HG03442 (cell line): ENCODE measurements around the gene SEMA3F.

Source experiments
- ATAC-seq: cut with Tn5 transposase; IDR thresholded peaks from one replicate; pipeline ENCODE4 v1.9.1; 2021; ENCODE audit warnings: mild to moderate bottlenecking, moderate library complexity; ENCODE audit not compliant: unreplicated experiment

The SEMA3F gene

GRCh38 chr3:50155491-50155878, 361 bp downstream of the SEMA3F start:
- no peak for ATAC-seq

GRCh38 chr3:50155891-50156290, 767 bp downstream of the SEMA3F start:
- no peak for ATAC-seq

- no peak for ATAC-seq
These were observed 1.7 kb downstream of the SEMA3F start for GRCh38 chr3:50156549-50157493.

GRCh38 chr3:50157827-50158529, 2.9 kb downstream of the SEMA3F start:
- ATAC-seq: no peak

- no peak for ATAC-seq
These were observed 3.5 kb downstream of the SEMA3F start for GRCh38 chr3:50158530-50159146.

GRCh38 chr3:50160561-50160983, 5.4 kb downstream of the SEMA3F start:
- ATAC-seq: no peak

GRCh38 chr3:50161320-50161719, 6.2 kb downstream of the SEMA3F start:
- ATAC-seq: no peak

- ATAC-seq: no peak
These were observed 7.1 kb downstream of the SEMA3F start for GRCh38 chr3:50162034-50162883.

GRCh38 chr3:50163572-50164455, 8.7 kb downstream of the SEMA3F start:
- no peak for ATAC-seq

- ATAC-seq: no peak
These were observed 9.4 kb downstream of the SEMA3F start for GRCh38 chr3:50164481-50164880.

GRCh38 chr3:50164984-50165909, 10.1 kb downstream of the SEMA3F start:
- ATAC-seq: no peak

- no peak for ATAC-seq
These were observed 10.9 kb downstream of the SEMA3F start for GRCh38 chr3:50165910-50166538.

- ATAC-seq: no peak
These were observed 11.5 kb downstream of the SEMA3F start for GRCh38 chr3:50166620-50167019.

- ATAC-seq: no peak
These were observed 12.1 kb downstream of the SEMA3F start for GRCh38 chr3:50167069-50167840.

- ATAC-seq: no peak
These were observed 12.7 kb downstream of the SEMA3F start for GRCh38 chr3:50167841-50168209.

GRCh38 chr3:50168388-50168787, 13.3 kb downstream of the SEMA3F start:
- ATAC-seq: no peak

- ATAC-seq: no peak
These were observed 13.7 kb downstream of the SEMA3F start for GRCh38 chr3:50168791-50169190.
